GM10248 (cell line): ENCODE results near the gene GNG2.

Source experiments
- CTCF ChIA-PET: fragments of 300-600 bp; sonication (Branson Sonifier 250); formaldehyde crosslinking; extraction: SDS; loops from one replicate; lab custom pipeline; 2021; ENCODE audit warnings: antibody characterized with exemption; lab: Yijun Ruan, JAX
- POLR2A ChIA-PET: fragments of 350-650 bp; sonication (Branson Sonifier 250); formaldehyde crosslinking; extraction: SDS; loops from one replicate; lab custom pipeline; 2020; ENCODE audit warnings: antibody characterized with exemption; lab: Yijun Ruan, JAX
- DNase-seq: peaks from one replicate; pipeline ENCODE4 v3.0.0; 2012; ENCODE audit errors: extremely low spot score
- TF ChIP-seq, protein P1 (sequence below): IDR thresholded peaks from 2 replicates; pipeline ENCODE4 v1.5.1; 2012; ENCODE audit warnings: mild to moderate bottlenecking, low read depth; ENCODE audit errors: extremely low read depth, missing control alignments, control extremely low read depth

The GNG2 gene

DNA sequence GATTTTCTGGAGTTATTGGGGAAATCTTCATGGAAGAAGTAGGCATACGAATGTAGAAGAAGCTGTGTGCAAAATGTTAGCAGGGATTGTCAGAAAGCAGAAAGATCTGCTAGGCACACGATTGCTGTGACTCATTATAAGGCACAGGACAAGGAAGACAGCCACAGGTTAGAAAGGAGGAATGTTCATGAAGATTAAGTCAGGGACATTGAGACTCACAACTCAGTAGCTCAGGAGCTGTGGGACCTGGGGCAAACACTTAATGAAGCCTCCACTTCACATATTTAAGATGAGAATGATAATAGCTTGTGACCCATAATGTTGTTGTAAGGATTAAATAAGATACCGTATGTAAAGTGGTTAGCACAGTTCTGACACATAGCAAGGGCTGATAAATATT lies 102.3 kb downstream of the GNG2 start:
- no peak for DNase-seq
- CTCF ChIA-PET: interaction anchor here (1.3 to 1.4 kb wide), 3 partner anchors 14 to 35 kb away, joined by 3 to 13 read pairs (median 4); no protein-coding TSS in a partner anchor
- POLR2A ChIA-PET: no interaction called here
- TF ChIP-seq, protein P1, sequence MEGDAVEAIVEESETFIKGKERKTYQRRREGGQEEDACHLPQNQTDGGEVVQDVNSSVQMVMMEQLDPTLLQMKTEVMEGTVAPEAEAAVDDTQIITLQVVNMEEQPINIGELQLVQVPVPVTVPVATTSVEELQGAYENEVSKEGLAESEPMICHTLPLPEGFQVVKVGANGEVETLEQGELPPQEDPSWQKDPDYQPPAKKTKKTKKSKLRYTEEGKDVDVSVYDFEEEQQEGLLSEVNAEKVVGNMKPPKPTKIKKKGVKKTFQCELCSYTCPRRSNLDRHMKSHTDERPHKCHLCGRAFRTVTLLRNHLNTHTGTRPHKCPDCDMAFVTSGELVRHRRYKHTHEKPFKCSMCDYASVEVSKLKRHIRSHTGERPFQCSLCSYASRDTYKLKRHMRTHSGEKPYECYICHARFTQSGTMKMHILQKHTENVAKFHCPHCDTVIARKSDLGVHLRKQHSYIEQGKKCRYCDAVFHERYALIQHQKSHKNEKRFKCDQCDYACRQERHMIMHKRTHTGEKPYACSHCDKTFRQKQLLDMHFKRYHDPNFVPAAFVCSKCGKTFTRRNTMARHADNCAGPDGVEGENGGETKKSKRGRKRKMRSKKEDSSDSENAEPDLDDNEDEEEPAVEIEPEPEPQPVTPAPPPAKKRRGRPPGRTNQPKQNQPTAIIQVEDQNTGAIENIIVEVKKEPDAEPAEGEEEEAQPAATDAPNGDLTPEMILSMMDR: no peak

- POLR2A ChIA-PET: no interaction called here
- CTCF ChIA-PET: interaction anchor here (1.3 to 1.4 kb wide), 3 partner anchors 14 to 36 kb away, joined by 3 to 13 read pairs (median 4); no protein-coding TSS in a partner anchor
- TF ChIP-seq, protein P1: no peak
- no peak for DNase-seq
Observed at GRCh38 chr14:51963286-51963685, 102.9 kb downstream of the GNG2 start.

DNA sequence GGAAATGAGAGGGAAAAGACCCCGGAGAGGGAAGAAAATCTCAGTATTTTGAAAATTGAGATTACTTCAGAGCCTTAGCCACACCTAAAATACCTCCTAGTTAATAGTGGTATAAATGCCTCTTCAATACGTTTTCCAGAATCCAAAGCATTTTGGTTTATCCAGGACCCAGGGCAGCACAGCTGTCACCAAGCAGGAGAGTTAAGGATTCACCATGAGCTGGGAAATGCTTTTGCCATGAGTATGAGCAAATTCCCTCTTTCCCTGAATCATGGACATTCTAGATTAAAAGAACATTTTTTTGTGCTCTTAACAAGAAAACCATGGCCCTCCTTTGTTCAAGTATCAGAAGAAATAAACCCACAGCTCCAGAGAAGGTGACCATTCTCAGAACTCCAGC lies 107.1 kb downstream of the GNG2 start:
- ChIA-PET POLR2A (no interaction called here), CTCF (interaction anchor here (0.9 to 5.4 kb wide), 3 partner anchors 13 to 29 kb away, joined by 3 to 62 read pairs (median 3); no protein-coding TSS in a partner anchor)
- TF ChIP-seq, protein P1: no peak
- DNase-seq: no peak

GRCh38 chr14:51969852-51970540 lies 109.6 kb downstream of the GNG2 start:
- CTCF ChIA-PET: interaction anchor here (0.9 to 5.4 kb wide), 2 partner anchors 10 to 142 kb away, joined by 3 to 62 read pairs; no protein-coding TSS in a partner anchor
- POLR2A ChIA-PET: no interaction called here

GRCh38 chr14:51972566-51972965 lies 112.2 kb downstream of the GNG2 start:
- no peak for DNase-seq
- CTCF ChIA-PET: interaction anchor here (1.7 kb wide), 1 partner anchor 10 kb away, joined by 5 read pairs; no protein-coding TSS in a partner anchor
- POLR2A ChIA-PET: no interaction called here
- TF ChIP-seq, protein P1: no peak

More at GRCh38 chr14:51969852-51970540, 109.6 kb downstream of the GNG2 start:
- TF ChIP-seq, protein P1: no peak
- no peak for DNase-seq

DNA sequence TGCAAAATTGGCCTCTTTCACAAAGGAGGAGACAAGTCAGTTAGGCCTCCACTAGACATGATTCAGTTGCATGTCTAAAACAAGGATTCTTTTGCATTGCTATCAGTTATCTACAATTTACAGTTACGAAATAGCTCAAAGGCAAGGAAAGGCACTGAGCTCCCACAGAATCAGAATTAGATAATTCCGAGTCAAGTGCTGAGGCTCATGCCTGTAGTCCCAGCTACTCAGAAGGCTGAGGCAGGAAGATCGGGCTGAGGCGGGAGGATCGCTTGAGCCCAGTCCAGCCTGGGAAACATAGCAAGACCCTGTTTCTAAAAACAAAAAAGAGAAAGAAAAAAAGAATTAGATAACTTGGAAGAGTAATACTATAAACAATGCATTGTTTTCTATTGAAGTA lies 116.7 kb downstream of the GNG2 start:
- TF ChIP-seq, protein P1: no peak
- ChIA-PET CTCF (interaction anchor here (0.7 to 4.9 kb wide), 7 partner anchors 12 to 136 kb away, joined by 3 to 47 read pairs (median 8); partner anchors contain the start of gene RTRAF), POLR2A (no interaction called here)
- DNase-seq: no peak
